Astrocyte (in vitro differentiated cells and primary cell): Measurements from ENCODE around the gene CPM. TPM values are rescaled to one million over a fixed set of nuclear protein-coding genes. Genes with fewer than 3 reads are reported as not detected.
A peak's percentile ranks its signal among the peaks of the same experiment; 100 is the strongest.

Experiments used
- DNase-seq: peaks from one replicate; pipeline ENCODE4 v3.0.0-alpha.2; 2010; ENCODE audit warnings: low read depth
- FAIRE-seq: peaks from 2 replicates; lab custom pipeline; 2011; peaks lifted over from hg19 to GRCh38; lab: Jason Lieb, UNC
- H2AFZ ChIP-seq: 2 replicates; pipeline ENCODE4 v1.6.0; 2012; ENCODE audit warnings: low read depth, low read length, inconsistent platforms
- H3K27ac ChIP-seq: 2 replicates; pipeline ENCODE4 v1.5.1; 2011; ENCODE audit warnings: low read depth, low read length, inconsistent platforms
- H3K27me3 ChIP-seq: 2 replicates; pipeline ENCODE4 v1.6.0; 2011; ENCODE audit warnings: low read length, inconsistent platforms; ENCODE audit not compliant: insufficient read depth
- H3K36me3 ChIP-seq: 2 replicates; pipeline ENCODE4 v1.5.1; 2011; ENCODE audit warnings: low read length, inconsistent platforms; ENCODE audit not compliant: insufficient read depth
- H3K4me1 ChIP-seq: 2 replicates; pipeline ENCODE4 v1.5.1; 2011; ENCODE audit warnings: low read length, inconsistent platforms; ENCODE audit not compliant: insufficient read depth
- H3K4me2 ChIP-seq: 2 replicates; pipeline ENCODE4 v1.6.0; 2012; ENCODE audit warnings: low read length, inconsistent platforms
- H3K4me3 ChIP-seq: 2 replicates; pipeline ENCODE4 v1.5.1; 2011; ENCODE audit warnings: low read depth, mild to moderate bottlenecking, low read length, inconsistent platforms; ENCODE audit not compliant: insufficient read depth
- H3K79me2 ChIP-seq: 2 replicates; pipeline ENCODE4 v1.6.0; 2012; ENCODE audit warnings: mild to moderate bottlenecking, low read length, inconsistent platforms; ENCODE audit not compliant: insufficient read depth
- H3K9ac ChIP-seq: 2 replicates; pipeline ENCODE4 v1.6.0; 2012; ENCODE audit warnings: mild to moderate bottlenecking, low read length, inconsistent platforms
- H3K9me3 ChIP-seq: 2 replicates; pipeline ENCODE4 v1.5.1; 2012; ENCODE audit warnings: low read depth, mild to moderate bottlenecking, low read length, inconsistent platforms; ENCODE audit not compliant: insufficient read depth
- H4K20me1 ChIP-seq: 2 replicates; pipeline ENCODE4 v1.6.0; 2012; ENCODE audit warnings: low read length, inconsistent platforms; ENCODE audit not compliant: insufficient read depth
- H3K27ac Mint-ChIP-seq: one replicate; pipeline ENCODE4 v1.8.0; 2021; ENCODE audit warnings: mild to moderate bottlenecking, mixed read lengths; ENCODE audit not compliant: unreplicated experiment
- H3K27me3 Mint-ChIP-seq: one replicate; pipeline ENCODE4 v1.8.0; 2021; ENCODE audit warnings: low read depth, mixed read lengths; ENCODE audit not compliant: unreplicated experiment
- H3K36me3 Mint-ChIP-seq: one replicate; pipeline ENCODE4 v1.8.0; 2021; ENCODE audit warnings: low read depth, mixed read lengths; ENCODE audit not compliant: unreplicated experiment
- H3K4me1 Mint-ChIP-seq: one replicate; pipeline ENCODE4 v1.8.0; 2021; ENCODE audit warnings: low read depth, mixed read lengths; ENCODE audit not compliant: unreplicated experiment
- H3K4me3 Mint-ChIP-seq: one replicate; pipeline ENCODE4 v1.8.0; 2021; ENCODE audit warnings: mild to moderate bottlenecking, moderate library complexity, mixed read lengths; ENCODE audit not compliant: unreplicated experiment
- H3K9me3 Mint-ChIP-seq: one replicate; pipeline ENCODE4 v1.8.0; 2021; ENCODE audit warnings: mild to moderate bottlenecking, mixed read lengths; ENCODE audit not compliant: unreplicated experiment
- EZH2 ChIP-seq: IDR thresholded peaks from 2 replicates; pipeline ENCODE4 v1.6.1; 2012; ENCODE audit warnings: mild to moderate bottlenecking, low read length, inconsistent platforms; ENCODE audit not compliant: insufficient read depth
- total RNA-seq: library from RNA; stranded (reverse); gene quantifications from 2 replicates; pipeline ENCODE4 v1.2.1, GENCODE V29; 2021
- TF ChIP-seq, protein P1 (sequence below): IDR thresholded peaks from 2 replicates; pipeline ENCODE4 v1.5.1; 2011; ENCODE audit warnings: low read depth, mild to moderate bottlenecking, inconsistent platforms, low read length, moderate library complexity; ENCODE audit not compliant: insufficient read depth

CPM gene
- total RNA-seq, 1 donor from 2014 or later: 2.7 TPM

- Histone ChIP-seq H3K27ac (no peak overlapping the region), H2AFZ (no peak overlapping the region), H3K9ac (no peak overlapping the region), H3K27me3 (no peaks in the 10 kb centered on the region), H4K20me1 (no peaks in the 10 kb centered on the region), H3K9me3 (no peaks in the 10 kb centered on the region), H3K79me2 (no peaks in the 10 kb centered on the region), H3K36me3 (no peaks in the 10 kb centered on the region), H3K4me1 (no peaks in the 10 kb centered on the region), H3K4me3 (no peak overlapping the region), H3K4me2 (no peak overlapping the region)
- TF ChIP-seq, protein P1, sequence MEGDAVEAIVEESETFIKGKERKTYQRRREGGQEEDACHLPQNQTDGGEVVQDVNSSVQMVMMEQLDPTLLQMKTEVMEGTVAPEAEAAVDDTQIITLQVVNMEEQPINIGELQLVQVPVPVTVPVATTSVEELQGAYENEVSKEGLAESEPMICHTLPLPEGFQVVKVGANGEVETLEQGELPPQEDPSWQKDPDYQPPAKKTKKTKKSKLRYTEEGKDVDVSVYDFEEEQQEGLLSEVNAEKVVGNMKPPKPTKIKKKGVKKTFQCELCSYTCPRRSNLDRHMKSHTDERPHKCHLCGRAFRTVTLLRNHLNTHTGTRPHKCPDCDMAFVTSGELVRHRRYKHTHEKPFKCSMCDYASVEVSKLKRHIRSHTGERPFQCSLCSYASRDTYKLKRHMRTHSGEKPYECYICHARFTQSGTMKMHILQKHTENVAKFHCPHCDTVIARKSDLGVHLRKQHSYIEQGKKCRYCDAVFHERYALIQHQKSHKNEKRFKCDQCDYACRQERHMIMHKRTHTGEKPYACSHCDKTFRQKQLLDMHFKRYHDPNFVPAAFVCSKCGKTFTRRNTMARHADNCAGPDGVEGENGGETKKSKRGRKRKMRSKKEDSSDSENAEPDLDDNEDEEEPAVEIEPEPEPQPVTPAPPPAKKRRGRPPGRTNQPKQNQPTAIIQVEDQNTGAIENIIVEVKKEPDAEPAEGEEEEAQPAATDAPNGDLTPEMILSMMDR: no peak
- no peak for TF ChIP-seq EZH2
- peak; percentile 59 for DNase-seq
- Mint-ChIP-seq H3K9me3 (peaks cover 6% of the 10 kb centered on the region), H3K27ac (no peak overlapping the region), H3K4me1 (peaks cover 14% of the 10 kb centered on the region), H3K4me3 (no peak overlapping the region), H3K36me3 (no peaks in the 10 kb centered on the region), H3K27me3 (no peaks in the 10 kb centered on the region)
- FAIRE-seq: no peak
Observed at GRCh38 chr12:68959891-68960464, 27.0 kb upstream of the CPM start.

- peaks cover 12% of the 10 kb centered on the region for H3K4me1 Mint-ChIP-seq
- no peak overlapping the region for H3K27ac ChIP-seq
- no peaks in the 10 kb centered on the region for H3K27me3 Mint-ChIP-seq
- no peaks in the 10 kb centered on the region for H3K27me3 ChIP-seq
- TF ChIP-seq, protein P1: no peak
- no peak for TF ChIP-seq EZH2
- H3K9ac ChIP-seq: no peak overlapping the region
- DNase-seq (no peak), FAIRE-seq (no peak)
- no peak overlapping the region for H2AFZ ChIP-seq
- no peaks in the 10 kb centered on the region for H3K9me3 ChIP-seq
- no peaks in the 10 kb centered on the region for H3K36me3 Mint-ChIP-seq
- H3K27ac Mint-ChIP-seq: no peak overlapping the region
- H3K9me3 Mint-ChIP-seq: peaks cover 3% of the 10 kb centered on the region
- no peak overlapping the region for H3K4me3 Mint-ChIP-seq
- no peaks in the 10 kb centered on the region for H3K79me2 ChIP-seq
- H3K4me2 ChIP-seq: no peak overlapping the region
- no peaks in the 10 kb centered on the region for H3K4me1 ChIP-seq
- no peaks in the 10 kb centered on the region for H3K36me3 ChIP-seq
- H3K4me3 ChIP-seq: no peak overlapping the region
- H4K20me1 ChIP-seq: no peaks in the 10 kb centered on the region
Observed at GRCh38 chr12:68959143-68959858, 26.3 kb upstream of the CPM start.

- no peak for TF ChIP-seq EZH2
- TF ChIP-seq, protein P1: no peak
- H3K27ac Mint-ChIP-seq: no peak overlapping the region
- H3K9me3 Mint-ChIP-seq: no peaks in the 10 kb centered on the region
Observed at GRCh38 chr12:68958322-68958721, 25.4 kb upstream of the CPM start.

More at GRCh38 chr12:68958322-68958721, 25.4 kb upstream of the CPM start:
- Histone ChIP-seq H3K79me2 (no peaks in the 10 kb centered on the region), H3K9me3 (no peaks in the 10 kb centered on the region), H3K27ac (no peak overlapping the region), H3K4me2 (no peak overlapping the region), H4K20me1 (no peaks in the 10 kb centered on the region), H3K4me3 (no peak overlapping the region), H3K27me3 (no peaks in the 10 kb centered on the region), H3K9ac (no peak overlapping the region), H3K4me1 (no peaks in the 10 kb centered on the region), H3K36me3 (no peaks in the 10 kb centered on the region), H2AFZ (no peak overlapping the region)
- no peak for FAIRE-seq
- Mint-ChIP-seq H3K27me3 (no peaks in the 10 kb centered on the region), H3K4me1 (peaks cover 2% of the 10 kb centered on the region), H3K4me3 (no peak overlapping the region), H3K36me3 (no peaks in the 10 kb centered on the region)
- no peak for DNase-seq
